Calu3 (cell line): Measurements from ENCODE around the gene TSPAN18. TPM values are rescaled to one million over a fixed set of nuclear protein-coding genes. Genes with fewer than 3 reads are reported as not detected.
A peak's percentile ranks its signal among the peaks of the same experiment; 100 is the strongest.

Experiments
- Bru-seq: library from RNA; stranded (reverse); fragments of 400-500 nt; gene quantifications from one replicate; lab custom pipeline; 2021; lab: Mats Ljungman, UMichigan
- BruChase-seq, 2 experiments: library from RNA; stranded (reverse); fragments of 400-500 nt; gene quantifications; one replicate each; lab custom pipeline; 2021; lab: Mats Ljungman, UMichigan
- BruUV-seq: library from RNA; stranded (reverse); fragments of 400-500 nt; replicated peaks from 2 replicates; lab custom pipeline; 2021; lab: Mats Ljungman, UMichigan
- CTCF ChIA-PET: fragments of 300-600 bp; sonication (Branson Sonifier 250); formaldehyde crosslinking; loops from one replicate; lab custom pipeline; 2022; ENCODE audit warnings: antibody characterized with exemption; lab: Charles Lee
- DNase-seq: peaks from one replicate; pipeline ENCODE4 v3.0.0; 2022
- H3K27ac Mint-ChIP-seq: one replicate; pipeline ENCODE4 v1.8.0; 2022; ENCODE audit warnings: mixed read lengths; ENCODE audit not compliant: unreplicated experiment
- H3K27me3 Mint-ChIP-seq: one replicate; pipeline ENCODE4 v1.8.0; 2022; ENCODE audit warnings: mixed read lengths; ENCODE audit not compliant: unreplicated experiment
- H3K36me3 Mint-ChIP-seq: one replicate; pipeline ENCODE4 v1.8.0; 2022; ENCODE audit warnings: mild to moderate bottlenecking, moderate library complexity, mixed read lengths; ENCODE audit not compliant: insufficient read depth, unreplicated experiment
- H3K4me1 Mint-ChIP-seq: one replicate; pipeline ENCODE4 v1.8.0; 2022; ENCODE audit warnings: mild to moderate bottlenecking, low read depth, mixed read lengths; ENCODE audit not compliant: unreplicated experiment
- H3K4me3 Mint-ChIP-seq: one replicate; pipeline ENCODE4 v1.8.0; 2022; ENCODE audit warnings: mild to moderate bottlenecking, low read depth, moderate library complexity, mixed read lengths; ENCODE audit not compliant: unreplicated experiment
- H3K9me3 Mint-ChIP-seq: one replicate; pipeline ENCODE4 v1.8.0; 2022; ENCODE audit warnings: low read depth, mixed read lengths; ENCODE audit not compliant: unreplicated experiment
- intact Hi-C: fragments of 100-400 bp; cut with micrococcal nuclease; formaldehyde crosslinking; loops from one replicate; pipeline ENCODE4 v1.10.0; 2022; ENCODE audit not compliant: unreplicated experiment
- long read RNA-seq: library from polyadenylated mRNA; stranded (forward); transcript quantifications from one replicate; pipeline ENCODE4 v2.0.0, GENCODE V29; 2022
- total RNA-seq: library from RNA; stranded (reverse); gene quantifications from 2 replicates; pipeline ENCODE4 v1.2.3, GENCODE V29; 2022
- TF ChIP-seq, protein P1 (sequence below): fragments of 200-600 bp; IDR thresholded peaks from one replicate; pipeline ENCODE4 v1.8.0; 2022; ENCODE audit warnings: antibody characterized with exemption; ENCODE audit not compliant: unreplicated experiment

Gene TSPAN18, protein sequence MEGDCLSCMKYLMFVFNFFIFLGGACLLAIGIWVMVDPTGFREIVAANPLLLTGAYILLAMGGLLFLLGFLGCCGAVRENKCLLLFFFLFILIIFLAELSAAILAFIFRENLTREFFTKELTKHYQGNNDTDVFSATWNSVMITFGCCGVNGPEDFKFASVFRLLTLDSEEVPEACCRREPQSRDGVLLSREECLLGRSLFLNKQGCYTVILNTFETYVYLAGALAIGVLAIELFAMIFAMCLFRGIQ
- total RNA-seq (0.51 TPM in 1 of 2 replicates, not detected in the other), Bru-seq, nascent RNA (percentile 6 among the genes with signal in this experiment), BruChase-seq, experiment 1, labeled RNA remaining after a 6-hour chase (percentile 7 among the genes with signal in this experiment), BruChase-seq, experiment 2, labeled RNA remaining after a 2-hour chase (percentile 1 among the genes with signal in this experiment)
- long read RNA-seq: 0 reads

DNA sequence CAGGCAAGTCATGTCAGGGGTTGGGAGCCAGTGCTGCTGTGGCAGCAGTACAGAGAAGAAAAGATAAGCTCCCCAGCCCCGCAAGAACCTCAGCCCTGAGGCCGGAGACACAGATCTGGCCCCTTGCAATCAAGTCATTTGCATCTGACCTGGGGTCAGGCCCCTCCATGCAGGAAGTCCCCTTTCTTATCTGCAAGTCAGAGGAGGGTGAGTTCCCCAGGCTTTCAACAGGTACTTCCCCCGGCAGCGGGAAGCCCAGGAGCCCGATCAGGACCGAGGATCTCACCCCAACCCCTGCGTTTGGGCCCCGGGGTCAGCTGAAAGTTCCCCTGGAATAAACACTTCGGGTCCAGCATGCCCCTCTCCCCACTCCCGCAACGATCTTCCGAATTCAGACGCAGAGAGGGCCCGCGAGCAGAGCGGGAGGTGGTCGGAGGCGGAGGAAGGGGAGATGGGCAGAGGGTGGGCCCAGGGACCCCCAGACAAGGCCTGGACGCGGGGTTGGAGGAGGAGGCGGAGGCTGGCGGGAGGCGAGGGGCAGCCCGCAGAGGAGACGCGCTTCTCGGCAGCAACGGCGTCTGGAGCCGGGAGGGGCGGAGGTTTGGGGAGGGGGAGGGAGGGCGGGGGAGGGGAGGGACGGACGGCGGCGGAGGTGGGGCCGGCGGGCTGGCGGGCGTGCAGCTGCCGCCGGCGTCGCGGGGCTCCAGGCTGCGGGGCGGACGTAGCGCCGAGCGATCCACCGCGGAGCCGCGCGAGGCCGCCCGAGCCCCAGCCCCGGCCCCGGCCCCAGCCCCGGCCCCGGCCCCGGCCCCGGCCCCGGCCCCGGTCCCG is at the start of gene TSPAN18:
TSPAN18 (plus strand) TSS at position 680 of the 831 bp plus-strand sequence. CDS start 179,455 bp downstream, outside the sequence.
- H3K4me3 Mint-ChIP-seq: peak within 1 kb of the TSS; percentile 65
- BruUV-seq: no TSS peak
- H3K9me3 Mint-ChIP-seq: no peaks in the 10 kb centered on the region
- H3K27ac Mint-ChIP-seq: no peak within 1 kb of the TSS
- CTCF ChIA-PET: no interaction called here
- H3K27me3 Mint-ChIP-seq: peaks cover 59% of the 10 kb centered on the region
- H3K4me1 Mint-ChIP-seq: no peaks in the 10 kb centered on the region
- TF ChIP-seq, protein P1, sequence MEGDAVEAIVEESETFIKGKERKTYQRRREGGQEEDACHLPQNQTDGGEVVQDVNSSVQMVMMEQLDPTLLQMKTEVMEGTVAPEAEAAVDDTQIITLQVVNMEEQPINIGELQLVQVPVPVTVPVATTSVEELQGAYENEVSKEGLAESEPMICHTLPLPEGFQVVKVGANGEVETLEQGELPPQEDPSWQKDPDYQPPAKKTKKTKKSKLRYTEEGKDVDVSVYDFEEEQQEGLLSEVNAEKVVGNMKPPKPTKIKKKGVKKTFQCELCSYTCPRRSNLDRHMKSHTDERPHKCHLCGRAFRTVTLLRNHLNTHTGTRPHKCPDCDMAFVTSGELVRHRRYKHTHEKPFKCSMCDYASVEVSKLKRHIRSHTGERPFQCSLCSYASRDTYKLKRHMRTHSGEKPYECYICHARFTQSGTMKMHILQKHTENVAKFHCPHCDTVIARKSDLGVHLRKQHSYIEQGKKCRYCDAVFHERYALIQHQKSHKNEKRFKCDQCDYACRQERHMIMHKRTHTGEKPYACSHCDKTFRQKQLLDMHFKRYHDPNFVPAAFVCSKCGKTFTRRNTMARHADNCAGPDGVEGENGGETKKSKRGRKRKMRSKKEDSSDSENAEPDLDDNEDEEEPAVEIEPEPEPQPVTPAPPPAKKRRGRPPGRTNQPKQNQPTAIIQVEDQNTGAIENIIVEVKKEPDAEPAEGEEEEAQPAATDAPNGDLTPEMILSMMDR: no peak
- intact Hi-C loops: loop anchor here (5.0 kb wide), 2 partner anchors 99 to 166 kb away; no protein-coding TSS in a partner anchor
- no peak for DNase-seq
- peaks cover 4% of the 10 kb centered on the region for H3K36me3 Mint-ChIP-seq

DNA sequence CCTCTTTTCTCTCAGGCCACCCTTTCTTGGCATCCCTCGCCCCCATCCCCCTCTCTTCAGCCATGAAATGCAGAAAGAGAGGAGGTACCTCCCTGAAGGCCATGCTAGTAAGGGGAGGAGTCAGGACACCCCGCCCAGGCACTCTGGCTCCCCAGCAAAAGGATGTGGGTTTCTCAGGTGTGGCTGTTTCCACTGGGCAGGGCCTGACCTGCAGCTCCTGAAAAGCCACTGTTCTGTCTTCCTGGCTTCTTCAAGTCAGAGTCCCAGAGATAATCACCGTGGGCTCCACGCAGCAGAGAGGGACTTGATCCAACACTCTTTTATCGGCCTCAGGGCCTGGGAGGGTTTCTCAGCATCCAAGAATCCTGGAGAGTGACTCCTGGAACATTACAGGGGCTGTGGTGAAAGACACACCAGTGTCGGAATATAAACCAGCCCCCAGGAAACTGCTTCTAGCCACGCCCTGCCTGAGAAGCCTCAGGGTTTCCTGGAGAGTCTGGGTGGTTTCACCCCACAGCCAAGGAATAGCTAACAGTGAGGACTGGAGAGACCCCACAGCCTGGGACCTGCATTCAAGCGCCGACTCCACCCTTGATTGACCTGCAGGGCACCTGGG is 45.7 kb upstream of the TSPAN18 start:
- H3K4me3 Mint-ChIP-seq: no peak overlapping the region
- H3K9me3 Mint-ChIP-seq: peaks cover 4% of the 10 kb centered on the region
- H3K36me3 Mint-ChIP-seq: no peaks in the 10 kb centered on the region
- H3K27me3 Mint-ChIP-seq: peaks cover 16% of the 10 kb centered on the region
- CTCF ChIA-PET: interaction anchor here (0.7 kb wide), 1 partner anchor 25 kb away, joined by 3 read pairs; no protein-coding TSS in a partner anchor
- TF ChIP-seq, protein P1: no peak
- peak; percentile 39 for DNase-seq
- H3K4me1 Mint-ChIP-seq: peaks cover 19% of the 10 kb centered on the region
- no peak overlapping the region for H3K27ac Mint-ChIP-seq
- intact Hi-C loops: no loop called here
- no TSS peak for BruUV-seq

DNA sequence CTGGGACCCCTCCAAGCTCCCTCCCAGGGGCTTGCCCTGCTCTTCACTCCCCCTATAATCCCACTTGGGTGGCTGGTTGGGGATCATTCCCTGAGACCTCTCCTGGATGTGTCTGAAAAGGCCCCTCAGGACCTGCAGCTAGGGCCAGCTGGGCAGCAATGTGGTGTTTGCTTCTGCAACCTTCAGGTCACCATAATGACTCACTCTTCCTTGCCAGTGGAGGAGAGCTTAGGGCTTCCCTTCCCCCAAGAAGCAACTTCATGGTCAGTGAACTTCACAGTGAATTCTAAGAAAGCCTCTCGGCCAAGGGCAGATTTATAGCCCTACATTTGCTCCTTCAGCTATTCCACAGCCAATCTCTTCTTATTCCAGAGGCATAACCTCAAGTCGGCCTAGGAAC is 45.1 kb upstream of the TSPAN18 start:
- TF ChIP-seq, protein P1: no peak
- Mint-ChIP-seq H3K36me3 (no peaks in the 10 kb centered on the region), H3K4me3 (no peak overlapping the region), H3K27ac (no peak overlapping the region), H3K9me3 (peaks cover 4% of the 10 kb centered on the region), H3K27me3 (peaks cover 22% of the 10 kb centered on the region), H3K4me1 (peaks cover 19% of the 10 kb centered on the region)
- CTCF ChIA-PET: no interaction called here
- DNase-seq: peak; percentile 21
- BruUV-seq: no TSS peak
- intact Hi-C loops: no loop called here

DNA sequence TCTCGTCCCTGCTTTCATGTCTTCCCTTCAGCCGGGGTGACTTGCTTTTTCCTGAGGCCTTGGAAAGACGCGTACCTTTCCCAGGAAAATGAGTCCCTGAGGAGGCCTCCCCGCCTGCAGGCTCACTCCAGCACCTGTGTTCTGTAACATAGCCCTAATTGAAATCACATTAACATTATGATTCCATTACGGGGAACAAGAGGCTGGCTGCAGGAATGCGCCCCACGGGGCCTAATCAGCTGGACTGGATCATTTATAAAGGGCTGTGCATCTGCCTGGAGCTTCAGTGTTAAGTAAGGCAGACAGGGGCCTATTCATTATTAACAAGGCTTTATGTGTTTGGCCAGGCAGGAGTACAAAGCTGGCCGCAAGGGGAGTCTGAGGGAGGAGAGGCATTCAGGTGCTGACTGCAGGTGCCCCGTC is 41.9 kb upstream of the TSPAN18 start:
- CTCF ChIA-PET: no interaction called here
- no peak for DNase-seq
- intact Hi-C loops: no loop called here
- Mint-ChIP-seq H3K9me3 (peaks cover 4% of the 10 kb centered on the region), H3K4me1 (peaks cover 19% of the 10 kb centered on the region), H3K4me3 (no peak overlapping the region), H3K27ac (no peak overlapping the region), H3K36me3 (no peaks in the 10 kb centered on the region), H3K27me3 (peaks cover 54% of the 10 kb centered on the region)
- BruUV-seq: no TSS peak
- TF ChIP-seq, protein P1: no peak
